Fibroblast of lung (primary cell): ENCODE measurements around the gene PLEKHA7. TPM values are rescaled to one million over a fixed set of nuclear protein-coding genes. Genes with fewer than 3 reads are reported as not detected.
A peak's percentile ranks its signal among the peaks of the same experiment; 100 is the strongest.

Experiments used
- DNase-seq, 2 donors: peaks; one replicate each; pipeline versions ENCODE4 v3.0.0 to v3.0.0-alpha.2; 2010; ENCODE audit warnings: low read depth in 2 of 2
- H2AFZ ChIP-seq: 2 replicates; pipeline ENCODE4 v1.5.1; 2012; ENCODE audit warnings: low read length, control low read depth, inconsistent platforms
- H3K27ac ChIP-seq: 2 replicates; pipeline ENCODE4 v1.5.1; 2011; ENCODE audit warnings: low read length, control low read depth; ENCODE audit not compliant: insufficient read depth
- H3K27me3 ChIP-seq: 2 replicates; pipeline ENCODE4 v1.5.1; 2011; ENCODE audit warnings: mild to moderate bottlenecking, low read length; ENCODE audit not compliant: control insufficient read depth, insufficient read depth
- H3K36me3 ChIP-seq: 2 replicates; pipeline ENCODE4 v1.5.1; 2011; ENCODE audit warnings: low read length; ENCODE audit not compliant: control insufficient read depth, insufficient read depth
- H3K4me1 ChIP-seq: 2 replicates; pipeline ENCODE4 v1.5.1; 2011; ENCODE audit warnings: low read length; ENCODE audit not compliant: control insufficient read depth, insufficient read depth; ENCODE audit errors: extremely low read depth
- H3K4me2 ChIP-seq: 2 replicates; pipeline ENCODE4 v1.5.1; 2011; ENCODE audit warnings: low read length, control low read depth; ENCODE audit not compliant: insufficient read depth; ENCODE audit errors: extremely low read depth
- H3K4me3 ChIP-seq, 4 experiments: fragments of 200-600 bp in 1 of 4; sonication (generic) in 1 of 4; replicated peaks in 1 of 4; 2 replicates each; pipeline ENCODE4 v1.5.1; 2011 to 2016; ENCODE audit warnings: low read length in 4 of 4, low read depth in 3 of 4, mild to moderate bottlenecking in 3 of 4, control low read depth in 2 of 4, inconsistent platforms in 1 of 4, mixed read lengths in 1 of 4; ENCODE audit not compliant: insufficient read depth in 1 of 4; ENCODE audit errors: control extremely low read depth in 1 of 4
- H3K79me2 ChIP-seq: 2 replicates; pipeline ENCODE4 v1.5.1; 2012; ENCODE audit warnings: mild to moderate bottlenecking, low read length, inconsistent platforms; ENCODE audit not compliant: control insufficient read depth, insufficient read depth
- H3K9ac ChIP-seq: 2 replicates; pipeline ENCODE4 v1.5.1; 2011; ENCODE audit warnings: mild to moderate bottlenecking, low read length, control low read depth; ENCODE audit not compliant: insufficient read depth
- H3K9me3 ChIP-seq: 2 replicates; pipeline ENCODE4 v1.5.1; 2012; ENCODE audit warnings: low read depth, low read length; ENCODE audit not compliant: control insufficient read depth, insufficient read depth
- H4K20me1 ChIP-seq: 2 replicates; pipeline ENCODE4 v1.5.1; 2011; ENCODE audit warnings: low read length; ENCODE audit not compliant: control insufficient read depth, insufficient read depth; ENCODE audit errors: extremely low read depth
- EZH2 ChIP-seq: IDR thresholded peaks from 2 replicates; pipeline ENCODE4 v1.5.1; 2012; ENCODE audit warnings: low read length, control low read depth, mild to moderate bottlenecking; ENCODE audit errors: missing control alignments
- polyA plus RNA-seq, 2 donors: library from polyadenylated mRNA; depleted of rRNA in 1 of 2; stranded (reverse) in 1 of 2; unstranded in 1 of 2; fragments of >200 nt; gene quantifications; 2 replicates each; pipeline ENCODE4 v1.2.1, GENCODE V29; 2011 to 2012; ENCODE audit warnings: missing spikeins in 1 of 2
- total RNA-seq: library from RNA; depleted of rRNA; stranded (reverse); fragments of >200 nt; gene quantifications from 2 replicates; pipeline ENCODE4 v1.2.1, GENCODE V29; 2014
- TF ChIP-seq, protein P1 (sequence below), 2 donors: IDR thresholded peaks in 1 of 2; conservative IDR thresholded peaks in 1 of 2; 1 replicate in 1 of 2; 2 replicates in 1 of 2; pipeline ENCODE4 v1.5.1; 2011 to 2012; ENCODE audit warnings: low read length in 2 of 2, control low read depth in 1 of 2, inconsistent platforms in 1 of 2, low read depth in 1 of 2, mild to moderate bottlenecking in 1 of 2

PLEKHA7 gene
- total and polyA plus RNA-seq, 2 donors (not counting 1 experiment from before 2014, with no cell fraction given) = 0.11 to 0.17 TPM

GRCh38 chr11:16896729-16897469 is 117.3 kb downstream of the PLEKHA7 start:
- Histone ChIP-seq H3K27me3 (no peaks in the 10 kb centered on the region), H4K20me1 (no peaks in the 10 kb centered on the region), H3K79me2 (no peaks in the 10 kb centered on the region), H3K9me3 (no peaks in the 10 kb centered on the region), H3K36me3 (no peaks in the 10 kb centered on the region), H3K4me3 (no peak overlapping the region), H3K9ac (no peak overlapping the region), H3K27ac (no peak overlapping the region), H2AFZ (no peak overlapping the region), H3K4me1 (no peaks in the 10 kb centered on the region), H3K4me2 (no peak overlapping the region)
- TF ChIP-seq, protein P1, sequence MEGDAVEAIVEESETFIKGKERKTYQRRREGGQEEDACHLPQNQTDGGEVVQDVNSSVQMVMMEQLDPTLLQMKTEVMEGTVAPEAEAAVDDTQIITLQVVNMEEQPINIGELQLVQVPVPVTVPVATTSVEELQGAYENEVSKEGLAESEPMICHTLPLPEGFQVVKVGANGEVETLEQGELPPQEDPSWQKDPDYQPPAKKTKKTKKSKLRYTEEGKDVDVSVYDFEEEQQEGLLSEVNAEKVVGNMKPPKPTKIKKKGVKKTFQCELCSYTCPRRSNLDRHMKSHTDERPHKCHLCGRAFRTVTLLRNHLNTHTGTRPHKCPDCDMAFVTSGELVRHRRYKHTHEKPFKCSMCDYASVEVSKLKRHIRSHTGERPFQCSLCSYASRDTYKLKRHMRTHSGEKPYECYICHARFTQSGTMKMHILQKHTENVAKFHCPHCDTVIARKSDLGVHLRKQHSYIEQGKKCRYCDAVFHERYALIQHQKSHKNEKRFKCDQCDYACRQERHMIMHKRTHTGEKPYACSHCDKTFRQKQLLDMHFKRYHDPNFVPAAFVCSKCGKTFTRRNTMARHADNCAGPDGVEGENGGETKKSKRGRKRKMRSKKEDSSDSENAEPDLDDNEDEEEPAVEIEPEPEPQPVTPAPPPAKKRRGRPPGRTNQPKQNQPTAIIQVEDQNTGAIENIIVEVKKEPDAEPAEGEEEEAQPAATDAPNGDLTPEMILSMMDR (conservative IDR thresholded peaks at IDR 0.05 in 1 of 2, IDR thresholded peaks at IDR 0.05 in 1 of 2; ENCODE audit: low read depth in 1 of 2, low read length in 2 of 2) = no peak
- no peak for TF ChIP-seq EZH2
- no peak for DNase-seq

DNA sequence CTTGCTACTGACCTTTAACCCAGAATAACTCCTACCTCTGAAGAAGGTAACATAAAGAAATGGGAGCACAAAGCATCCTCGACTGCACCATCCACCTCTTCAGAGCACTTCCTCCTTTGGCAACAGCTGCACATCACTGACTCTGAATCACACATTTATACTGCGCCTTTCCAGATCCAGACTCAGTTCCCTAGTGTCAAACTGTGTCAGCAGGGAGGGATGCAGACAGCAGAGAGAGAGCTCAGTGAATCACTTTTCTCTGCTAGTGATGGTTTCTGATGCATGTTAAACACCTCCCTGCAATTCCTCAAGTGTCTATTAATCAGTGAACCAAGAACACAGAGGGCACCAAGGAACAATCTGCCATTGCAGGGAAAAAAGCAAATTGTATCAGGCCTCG is 118.9 kb downstream of the PLEKHA7 start:
- H3K79me2 ChIP-seq = no peaks in the 10 kb centered on the region

DNA sequence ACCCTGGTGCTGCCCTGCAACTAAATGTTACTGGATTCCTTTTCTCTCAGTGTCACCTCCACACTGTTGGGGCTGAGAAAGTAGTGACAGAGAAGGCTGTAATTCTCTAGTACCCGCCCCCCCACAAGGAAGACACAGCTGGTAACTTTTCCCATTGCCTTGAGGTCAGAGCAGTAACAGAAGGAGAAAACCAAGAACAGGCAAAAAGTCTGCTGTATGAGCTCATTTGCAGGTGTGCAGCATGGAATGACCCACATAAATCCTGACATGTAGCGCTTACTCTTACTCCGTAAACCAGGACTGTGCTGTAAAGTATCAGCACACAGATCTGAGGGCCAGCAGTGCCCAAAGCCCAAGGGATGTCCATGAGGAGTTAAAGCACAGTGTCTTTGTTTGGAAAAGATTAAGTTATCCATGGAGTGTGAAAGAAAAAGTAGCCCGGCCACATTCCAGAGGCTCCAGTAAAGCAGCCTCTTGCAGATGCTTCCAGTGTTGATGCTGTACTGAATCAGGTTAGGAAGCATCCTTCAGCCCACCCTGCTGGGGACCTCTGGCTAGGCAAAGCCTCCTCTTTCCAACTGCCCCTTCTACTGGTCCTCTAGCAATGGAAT is 120.7 kb downstream of the PLEKHA7 start:
- H3K79me2 ChIP-seq = no peaks in the 10 kb centered on the region
- H3K27ac ChIP-seq = no peak overlapping the region
- H3K9ac ChIP-seq = no peak overlapping the region
- no peaks in the 10 kb centered on the region for H3K27me3 ChIP-seq
- DNase-seq = no peak
- H3K4me1 ChIP-seq = no peaks in the 10 kb centered on the region
- no peaks in the 10 kb centered on the region for H3K9me3 ChIP-seq
- TF ChIP-seq EZH2 = no peak
- TF ChIP-seq, protein P1 (conservative IDR thresholded peaks at IDR 0.05 in 1 of 2, IDR thresholded peaks at IDR 0.05 in 1 of 2; ENCODE audit: low read depth in 1 of 2, low read length in 2 of 2) = no peak
- H4K20me1 ChIP-seq = no peaks in the 10 kb centered on the region
- H2AFZ ChIP-seq = no peak overlapping the region
- no peaks in the 10 kb centered on the region for H3K36me3 ChIP-seq
- no peak overlapping the region for H3K4me2 ChIP-seq
- no peak overlapping the region for H3K4me3 ChIP-seq

More for the DNA sequence above, 118.9 kb downstream of the PLEKHA7 start:
- Histone ChIP-seq H3K36me3 (no peaks in the 10 kb centered on the region), H2AFZ (no peak overlapping the region), H3K27ac (no peak overlapping the region), H3K4me1 (no peaks in the 10 kb centered on the region), H3K27me3 (no peaks in the 10 kb centered on the region), H3K4me3 (no peak overlapping the region), H4K20me1 (no peaks in the 10 kb centered on the region), H3K9ac (no peak overlapping the region), H3K4me2 (no peak overlapping the region), H3K9me3 (no peaks in the 10 kb centered on the region)
- DNase-seq = peak in 1 of 2 donors; percentile 52
- TF ChIP-seq, protein P1 (conservative IDR thresholded peaks at IDR 0.05 in 1 of 2, IDR thresholded peaks at IDR 0.05 in 1 of 2; ENCODE audit: low read depth in 1 of 2, low read length in 2 of 2) = no peak
- no peak for TF ChIP-seq EZH2
